ENCODE measurements around the gene MYL5. TPM values are rescaled to one million over a fixed set of nuclear protein-coding genes. Genes with fewer than 3 reads are reported as not detected.

MYL5 gene
- total and polyA plus RNA-seq, 12 donors: 5.9 to 77.6 (median 21.5) TPM

- H3K36me3 ChIP-seq (replicated peaks in 1 of 2): no peaks in the 10 kb centered on the region
- peak overlapping the region in 4 of 5 donors; percentile 46 to 57 (median 52) for H3K27ac ChIP-seq
Observed at GRCh38 chr4:717601-718320, 43.4 kb downstream of the MYL5 start.

GRCh38 chr4:718460-718859 is 44.1 kb downstream of the MYL5 start:
- TF ChIP-seq POLR2A (IDR thresholded peaks at IDR 0.05): no peak
- TF ChIP-seq CTCF (IDR thresholded peaks at IDR 0.05): no peak
- Histone ChIP-seq H3K4me3 (no peak overlapping the region), H3K27ac (peak overlapping the region in 3 of 5 donors; percentile 46 to 57 (median 49)), H3K27me3 (no peaks in the 10 kb centered on the region), H3K4me1 (replicated peaks in 1 of 2) (peaks cover 28 to 40% of the 10 kb centered on the region in 2 donors), H3K36me3 (replicated peaks in 1 of 2) (no peaks in the 10 kb centered on the region), H3K9me3 (replicated peaks in 1 of 3) (no peaks in the 10 kb centered on the region)
- intact Hi-C loops (cut with DNase I): no loop called here
- 78 to 88% (median 83%) methylated on average over 4 to 8 of the region's 8 CpGs for WGBS, 4 donors
- no peak for DNase-seq

More at GRCh38 chr4:717601-718320, 43.4 kb downstream of the MYL5 start:
- WGBS, 4 donors: 54 to 66% (median 58%) methylated on average over 25 to 34 of the region's 34 CpGs
- intact Hi-C loops (cut with DNase I): no loop called here
- peak in 4 of 7 donors; percentile 59 to 69 (median 67) for DNase-seq
- Histone ChIP-seq H3K4me3 (no peak overlapping the region), H3K9me3 (replicated peaks in 1 of 3) (no peaks in the 10 kb centered on the region), H3K4me1 (replicated peaks in 1 of 2) (peaks cover 21 to 34% of the 10 kb centered on the region in 2 donors), H3K27me3 (no peaks in the 10 kb centered on the region)
- TF ChIP-seq POLR2A (IDR thresholded peaks at IDR 0.05) (no peak), CTCF (IDR thresholded peaks at IDR 0.05) (no peak)

- Histone ChIP-seq H3K4me1 (replicated peaks in 1 of 2) (peaks cover 37 to 52% of the 10 kb centered on the region in 2 donors), H3K27me3 (no peaks in the 10 kb centered on the region), H3K4me3 (no peak overlapping the region), H3K36me3 (replicated peaks in 1 of 2) (no peaks in the 10 kb centered on the region), H3K9me3 (replicated peaks in 1 of 3) (no peaks in the 10 kb centered on the region), H3K27ac (peak overlapping the region in 4 of 5 donors; percentile 65 to 90 (median 84))
- intact Hi-C loops (cut with DNase I): no loop called here
- peak in 1 of 7 donors; percentile 30 for DNase-seq
- TF ChIP-seq POLR2A (IDR thresholded peaks at IDR 0.05): no peak
- peak in 1 of 6 experiments; percentile 3 for TF ChIP-seq CTCF (IDR thresholded peaks at IDR 0.05)
- WGBS, 4 donors: 94 to 97% (median 95%) methylated on average over 52 to 59 of the region's 59 CpGs
Observed at GRCh38 chr4:720111-720860, 45.9 kb downstream of the MYL5 start.
